ENCODE results near the gene ABCC8.

ABCC8 gene

DNA sequence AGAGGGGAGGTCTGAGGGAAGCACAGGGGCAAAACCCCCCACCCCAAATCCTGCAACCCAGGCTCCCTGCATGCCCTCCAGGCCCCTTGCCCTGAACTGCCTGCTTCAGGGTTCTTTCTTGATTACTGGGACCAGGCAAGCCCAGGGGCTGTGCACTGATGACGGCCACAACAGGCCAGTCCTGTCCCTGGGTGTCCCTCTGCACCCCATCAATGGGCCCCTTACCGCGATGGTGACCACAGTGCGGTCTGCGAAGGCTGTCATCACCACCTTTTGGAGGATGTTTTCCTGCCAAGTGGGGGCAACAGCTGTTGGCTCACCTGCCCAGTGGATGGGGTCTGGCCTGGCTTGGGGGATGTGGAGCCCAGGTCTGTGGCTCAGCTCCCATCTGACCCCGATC lies 83.2 kb downstream of the ABCC8 start:
- FAIRE-seq (no peak), DNase-seq (ENCODE audit: extremely low spot score, insufficient read length, low read depth) (no peak)

DNA sequence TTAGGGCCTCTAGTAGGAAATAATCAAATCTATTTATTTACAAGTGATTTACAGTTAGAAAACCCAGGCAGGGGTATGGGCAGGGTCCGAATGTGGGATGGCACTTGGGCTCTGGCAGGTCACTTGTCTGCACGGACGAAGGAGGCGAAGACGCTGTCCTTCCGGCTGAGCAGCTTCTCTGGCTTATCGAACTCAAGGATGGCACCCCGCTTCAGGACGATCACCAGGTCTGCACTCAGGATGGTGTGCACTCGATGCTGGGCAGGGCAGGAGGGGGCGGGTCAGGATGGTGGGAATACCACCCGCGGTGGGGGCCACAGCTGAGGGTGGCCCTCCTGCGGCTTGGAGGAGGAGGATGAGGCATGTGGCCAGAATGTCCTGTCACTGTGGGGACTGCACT lies 83.8 kb downstream of the ABCC8 start:
- FAIRE-seq (no peak), DNase-seq (ENCODE audit: extremely low spot score, insufficient read length, low read depth) (no peak)

- FAIRE-seq (no peak), DNase-seq (ENCODE audit: extremely low spot score, insufficient read length, low read depth) (no peak)
Observed at GRCh38 chr11:17391493-17392355, 84.9 kb downstream of the ABCC8 start.

GRCh38 chr11:17389957-17390649 lies 86.5 kb downstream of the ABCC8 start:
- no peak for DNase-seq (ENCODE audit: extremely low spot score, insufficient read length, low read depth)
- no peak for FAIRE-seq

DNA sequence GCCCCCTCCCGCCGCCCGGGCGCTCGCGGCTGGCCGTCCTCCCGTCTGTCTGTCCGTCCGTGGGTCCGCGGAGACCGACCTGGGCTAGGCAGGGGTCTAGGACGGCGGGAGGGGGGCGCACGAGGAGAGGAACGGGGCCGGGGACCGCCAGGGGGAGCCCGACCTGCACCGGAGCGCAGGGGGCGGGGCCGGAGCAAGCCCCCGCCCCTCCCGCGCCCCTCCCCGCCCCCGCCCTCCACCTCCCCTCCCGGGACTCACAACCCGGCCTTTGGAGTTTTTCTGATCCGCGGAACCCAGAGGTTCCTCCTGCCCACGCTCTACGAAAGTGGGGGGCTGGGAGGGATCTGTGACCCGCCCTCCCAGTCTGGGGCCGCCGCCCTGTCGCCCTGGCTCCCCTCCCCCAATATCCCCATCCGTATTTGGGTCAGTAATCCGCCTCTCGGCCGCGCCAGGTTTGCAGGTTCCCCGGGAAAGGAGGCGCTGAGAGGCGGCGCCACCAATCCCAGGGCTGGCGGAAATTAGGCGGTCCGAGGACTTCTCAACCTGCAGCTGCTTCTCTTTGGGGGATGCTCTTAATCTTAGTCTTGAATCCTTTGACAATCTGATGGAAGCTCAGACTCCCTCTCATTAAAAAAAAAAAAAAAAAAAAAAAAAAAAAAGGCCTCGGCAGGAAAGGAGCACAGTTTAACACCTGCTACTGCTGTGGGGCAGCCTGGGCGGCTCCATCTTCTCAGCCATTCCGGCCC lies 87.3 kb downstream of the ABCC8 start:
- DNase-seq (ENCODE audit: extremely low spot score, insufficient read length, low read depth), result peak; percentile 66
- no peak for FAIRE-seq

DNA sequence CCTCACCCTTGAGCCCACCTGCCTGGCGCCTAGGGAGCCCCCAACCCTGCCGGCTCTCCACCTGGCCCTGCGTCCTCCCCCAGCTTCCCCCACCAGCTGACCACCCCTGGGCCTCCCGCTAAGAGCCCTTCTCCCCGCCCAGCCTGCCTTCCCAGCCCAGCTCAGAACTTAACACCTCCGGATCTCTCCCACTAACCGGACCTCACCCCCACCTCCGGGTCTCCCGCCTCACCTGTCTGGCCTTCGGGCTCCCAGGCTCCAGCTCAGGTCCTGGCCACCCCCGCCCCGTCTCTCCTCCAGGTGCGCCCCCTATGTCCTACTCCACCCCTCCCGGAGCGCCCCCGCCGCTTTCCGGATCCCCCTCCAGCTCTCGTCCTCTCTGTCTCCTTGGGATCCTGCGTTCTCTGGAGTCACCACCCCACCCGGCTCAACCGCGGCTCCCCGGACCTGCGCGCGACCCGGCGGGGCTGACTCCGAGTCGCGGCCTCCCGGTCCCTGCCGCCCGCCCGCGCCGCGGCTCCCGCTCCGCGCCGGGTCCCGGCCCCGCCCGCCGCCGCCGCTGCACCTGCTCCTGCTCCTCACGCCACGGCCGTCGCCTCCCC lies 87.9 kb downstream of the ABCC8 start, which contains the start of gene KCNJ11:
Gene KCNJ11, minus strand, starts transcription at position 51 of the 602 bp plus-strand sequence. CDS start 568 bp downstream, outside the sequence.
- no peak for DNase-seq (ENCODE audit: extremely low spot score, insufficient read length, low read depth)
- FAIRE-seq, result no peak

GRCh38 chr11:17387811-17388210 lies 88.8 kb downstream of the ABCC8 start:
- FAIRE-seq, result no peak
- DNase-seq (ENCODE audit: extremely low spot score, insufficient read length, low read depth), result no peak

DNA sequence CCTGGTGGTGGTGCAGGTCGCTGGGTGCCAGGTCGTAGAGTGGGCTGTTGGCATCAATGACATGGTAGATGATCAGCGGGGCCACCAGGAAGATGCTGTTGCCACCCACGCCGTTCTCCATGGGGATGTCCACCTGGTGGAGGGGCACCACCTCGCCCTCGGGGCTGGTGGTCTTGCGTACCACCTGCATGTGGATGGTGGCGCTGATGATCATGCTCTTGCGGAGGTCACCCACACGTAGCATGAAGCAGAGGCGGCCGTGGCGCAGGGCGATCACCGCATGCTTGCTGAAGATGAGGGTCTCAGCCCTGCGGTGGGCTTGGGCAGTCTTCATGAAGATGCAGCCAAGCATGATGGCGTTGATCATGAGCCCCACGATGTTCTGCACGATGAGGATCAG lies 89.4 kb downstream of the ABCC8 start:
- FAIRE-seq (no peak), DNase-seq (ENCODE audit: extremely low spot score, insufficient read length, low read depth) (no peak)

- FAIRE-seq, result peak; percentile 59
- no peak for DNase-seq (ENCODE audit: extremely low spot score, insufficient read length, low read depth)
Observed at GRCh38 chr11:17386331-17387084, 90.1 kb downstream of the ABCC8 start.

DNA sequence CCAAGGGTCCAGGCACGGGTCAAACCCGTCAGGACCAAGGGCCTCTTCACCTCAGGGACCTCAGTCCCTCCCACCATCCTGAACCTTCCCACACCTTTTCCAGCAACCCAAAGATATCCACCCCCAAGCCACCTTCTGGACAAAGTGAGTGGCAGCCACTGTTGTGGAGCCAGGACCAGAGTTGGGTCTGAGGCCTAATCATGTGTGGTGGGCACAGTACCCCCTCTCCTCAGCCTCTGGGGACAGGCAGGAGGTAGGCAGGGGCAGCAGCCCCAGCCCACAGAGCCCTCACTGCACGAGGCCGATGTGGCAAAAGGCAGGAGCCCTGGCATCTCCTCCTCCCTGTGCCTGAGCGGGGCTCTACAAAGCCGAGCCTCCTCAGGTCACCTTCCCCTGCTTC lies 90.7 kb downstream of the ABCC8 start:
- FAIRE-seq (no peak), DNase-seq (ENCODE audit: extremely low spot score, insufficient read length, low read depth) (no peak)

GRCh38 chr11:17385492-17385891 lies 91.2 kb downstream of the ABCC8 start:
- FAIRE-seq (no peak), DNase-seq (ENCODE audit: extremely low spot score, insufficient read length, low read depth) (no peak)

DNA sequence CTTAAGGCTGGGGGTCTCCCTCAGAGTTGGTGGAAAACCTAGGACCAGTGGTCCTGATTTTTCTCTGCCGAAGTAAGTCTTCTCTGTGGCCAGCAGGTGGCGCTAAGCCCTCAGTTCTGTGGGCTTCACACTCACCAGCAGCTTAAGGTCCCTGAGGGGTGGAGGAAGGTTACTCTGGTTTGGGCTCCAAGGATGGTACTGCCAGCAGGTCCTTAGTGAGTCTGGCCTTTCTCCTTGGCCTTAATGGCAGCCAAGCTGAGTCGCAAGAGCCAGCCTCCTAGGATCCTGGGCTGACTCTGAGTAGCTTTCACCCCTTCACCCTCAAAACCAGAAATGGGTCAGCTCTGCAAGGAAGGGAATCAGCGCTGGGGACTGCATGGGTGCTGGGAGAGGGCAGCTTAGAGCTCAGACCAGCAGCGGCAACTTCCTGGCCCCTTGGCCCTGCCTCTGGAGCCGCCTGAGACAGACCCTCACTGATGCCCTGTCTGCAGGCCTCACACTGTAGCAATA lies 92.6 kb downstream of the ABCC8 start:
- peak; percentile 61 for FAIRE-seq
- DNase-seq (ENCODE audit: extremely low spot score, insufficient read length, low read depth), result peak; percentile 30

- DNase-seq (ENCODE audit: extremely low spot score, insufficient read length, low read depth) (no peak), FAIRE-seq (no peak)
Observed at GRCh38 chr11:17383461-17383860, 93.2 kb downstream of the ABCC8 start.

DNA sequence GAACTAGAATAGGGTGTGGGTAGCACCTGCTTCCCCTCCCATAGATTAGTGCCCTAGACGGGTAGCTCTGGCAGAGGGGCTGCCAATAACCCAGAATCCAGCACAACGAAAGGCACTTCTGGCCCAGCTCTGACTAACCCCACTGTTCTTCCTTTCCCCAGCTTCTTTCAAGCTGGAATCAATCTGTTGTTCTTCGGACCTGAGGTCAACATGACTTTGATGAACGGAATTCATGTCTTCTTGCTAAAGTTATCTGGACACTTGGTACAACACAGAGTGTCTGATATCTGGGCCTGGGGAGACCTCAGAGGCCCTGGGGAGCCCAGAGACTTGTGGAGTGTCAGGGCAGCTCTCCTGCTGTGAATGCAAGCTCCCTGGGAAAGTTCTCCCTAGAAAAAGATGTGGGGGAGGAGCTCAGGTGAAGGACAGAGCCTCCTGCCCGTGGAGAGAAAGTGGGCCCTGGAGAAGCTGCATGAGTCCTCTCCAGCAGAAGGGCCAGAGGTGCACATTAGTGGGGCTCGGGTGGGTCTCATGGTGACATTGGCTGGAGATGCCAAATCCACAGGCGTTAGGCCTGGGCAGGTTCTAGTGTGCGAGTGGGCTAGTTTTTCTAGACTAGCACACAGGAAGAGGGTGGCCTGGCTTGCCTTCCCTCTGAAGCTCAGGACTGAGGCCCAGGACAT lies 94.5 kb downstream of the ABCC8 start:
- FAIRE-seq (no peak), DNase-seq (ENCODE audit: extremely low spot score, insufficient read length, low read depth) (no peak)

DNA sequence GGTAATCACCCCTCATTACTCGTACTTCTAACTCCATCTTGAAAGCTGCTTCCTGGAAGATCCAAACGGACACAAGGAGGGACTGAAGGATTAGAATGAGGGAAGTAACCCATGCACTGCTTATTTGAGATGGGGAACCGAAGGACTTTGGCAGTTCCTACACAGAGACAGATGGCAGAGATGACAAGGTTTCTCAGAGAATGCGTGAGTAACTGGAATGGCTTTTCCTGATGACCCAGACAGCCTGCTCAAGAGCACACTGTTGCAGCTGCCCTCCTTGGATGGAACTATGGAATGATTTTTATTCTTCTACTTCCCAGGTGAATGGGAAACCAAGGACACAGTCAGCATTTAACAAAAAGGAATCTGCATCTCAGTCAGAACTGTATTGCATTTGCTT lies 95.5 kb downstream of the ABCC8 start:
- DNase-seq (ENCODE audit: extremely low spot score, insufficient read length, low read depth), result no peak
- no peak for FAIRE-seq

- FAIRE-seq, result no peak
Observed at GRCh38 chr11:17379383-17380180, 97.1 kb downstream of the ABCC8 start.

DNA sequence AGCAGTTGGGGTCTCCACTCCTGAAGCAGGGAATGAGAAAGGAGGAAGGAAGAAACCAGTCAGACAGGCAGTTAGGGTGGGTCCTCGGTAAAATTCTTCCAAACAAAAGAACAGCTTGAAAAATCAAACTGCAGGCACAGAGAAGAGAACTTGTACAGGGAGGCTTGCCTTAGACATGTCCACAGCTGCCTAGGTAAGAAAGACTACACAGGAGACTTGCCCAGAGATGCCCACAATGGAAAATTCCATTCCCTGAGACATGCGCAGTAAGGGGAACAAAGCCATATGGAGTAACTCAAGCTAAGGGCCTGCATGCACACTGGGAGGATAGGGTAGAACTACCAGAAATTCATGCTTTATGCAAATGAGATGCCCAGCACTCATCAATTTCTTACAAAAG lies 98.0 kb downstream of the ABCC8 start:
- FAIRE-seq (no peak), DNase-seq (ENCODE audit: extremely low spot score, insufficient read length, low read depth) (no peak)

More at GRCh38 chr11:17379383-17380180, 97.1 kb downstream of the ABCC8 start:
- no peak for DNase-seq (ENCODE audit: extremely low spot score, insufficient read length, low read depth)

- no peak for DNase-seq (ENCODE audit: extremely low spot score, insufficient read length, low read depth)
- no peak for FAIRE-seq
Observed at GRCh38 chr11:17376493-17376892, 100.2 kb downstream of the ABCC8 start.
